ENCODE measurements around the gene MSANTD3. TPM values are rescaled to one million over a fixed set of nuclear protein-coding genes. Genes with fewer than 3 reads are reported as not detected.

Gene MSANTD3
- total and polyA plus RNA-seq, 2 of the 4 experiments (the other 2 are of a cell fraction): 45.5 to 55.9 TPM

GRCh38 chr9:100466171-100466828 lies 39.4 kb downstream of the MSANTD3 start:
- no peak overlapping the region for H2BK120ac ChIP-seq (ENCODE audit: low read depth, low read length)
- H3K27ac ChIP-seq (ENCODE audit: insufficient read depth, low read length): no peak overlapping the region
- no peak overlapping the region for H4K91ac ChIP-seq (ENCODE audit: insufficient read depth, low read depth, low read length)
- intact Hi-C loops (cut with micrococcal nuclease): no loop called here
- no peak overlapping the region for H3K9ac ChIP-seq (ENCODE audit: low read depth, low read length)
- no peak overlapping the region for H2AK9ac ChIP-seq (replicated peaks; ENCODE audit: low read depth, low read length, poor library complexity)
- H3K9me3 ChIP-seq (ENCODE audit: control insufficient read depth, insufficient read depth, low read length): no peaks in the 10 kb centered on the region
- no peak overlapping the region for H3K18ac ChIP-seq (ENCODE audit: low read depth, low read length)
- H2AFZ ChIP-seq (replicated peaks; ENCODE audit: low read length, poor library complexity): no peak overlapping the region
- H3K23ac ChIP-seq (ENCODE audit: low read depth, low read length): no peak overlapping the region
- H3K79me1 ChIP-seq (ENCODE audit: low read depth in 1 of 2, low read length in 2 of 2): peaks cover 11 to 22% of the 10 kb centered on the region in 2 experiments
- no CpG with 5 or more reads among the region's 2 CpGs for WGBS, 2 experiments (ENCODE audit: extremely low coverage in 2 of 2, insufficient read length in 1 of 2)
- H3K4ac ChIP-seq (ENCODE audit: low read depth, low read length): no peak overlapping the region
- TF ChIP-seq USF2 (IDR thresholded peaks at IDR 0.05; ENCODE audit: low read depth, low read length) (no peak), RCOR1 (IDR thresholded peaks at IDR 0.05; ENCODE audit: insufficient replicate concordance, low read length) (no peak)
- POLR2A ChIA-PET (ENCODE audit: unreplicated experiment): no interaction called here
- BruUV-seq (replicated peaks): no TSS peak
- H2BK15ac ChIP-seq (ENCODE audit: low read depth, low read length): no peak overlapping the region
- no peak overlapping the region for H3K14ac ChIP-seq (replicated peaks; ENCODE audit: low read depth, low read length)
- no peak overlapping the region for H4K8ac ChIP-seq (ENCODE audit: low read depth in 2 of 2, low read length in 2 of 2)
- no peak overlapping the region for H2BK5ac ChIP-seq (ENCODE audit: low read depth, low read length, poor library complexity, severe bottlenecking)
- no peak overlapping the region for H4K5ac ChIP-seq (ENCODE audit: low read depth, low read length)
- ATAC-seq (ENCODE audit: low read depth): no peak
- no peak overlapping the region for H3K56ac ChIP-seq (ENCODE audit: extremely low read depth, insufficient read depth, low read length)
- no peak overlapping the region for H3K4me2 ChIP-seq (ENCODE audit: low read depth, low read length)
- DNase-seq: no peak
- H3K4me1 ChIP-seq (ENCODE audit: control insufficient read depth, insufficient read depth, low read length): no peaks in the 10 kb centered on the region
- H3K36me3 ChIP-seq (ENCODE audit: control insufficient read depth, insufficient read depth, low read length): no peaks in the 10 kb centered on the region
- peaks cover 3% of the 10 kb centered on the region; the same call in 1 of the 2 replicates for H3K9me1 ChIP-seq (ENCODE audit: insufficient read depth, low read length)
- H4K20me1 ChIP-seq (ENCODE audit: insufficient read depth, low read length): no peaks in the 10 kb centered on the region
- dilution Hi-C loops (cut with HindIII; ENCODE audit: low sequenced_read_pairs, unreplicated experiment): no loop called here
- H2BK20ac ChIP-seq (ENCODE audit: low read depth, low read length): no peak overlapping the region
- H3K4me3 ChIP-seq (ENCODE audit: insufficient read depth, low read depth, low read length): no peak overlapping the region
- in situ Hi-C loops (cut with MboI; ENCODE audit: low sequenced_read_pairs): no loop called here
- no peak overlapping the region for H2AK5ac ChIP-seq (ENCODE audit: low read depth, low read length)
- CTCF ChIA-PET: no interaction called here
- H3K27me3 ChIP-seq (ENCODE audit: control insufficient read depth, insufficient read depth, low read length): no peaks in the 10 kb centered on the region
